Right lobe of liver (tissue), 6 donors: ENCODE measurements around the gene HSPA8. TPM values are rescaled to one million over a fixed set of nuclear protein-coding genes. Genes with fewer than 3 reads are reported as not detected.
A peak's percentile ranks its signal among the peaks of the same experiment; 100 is the strongest.

Experiments
- ATAC-seq, 4 donors: fragments of 200-7000 bp; cut with Tn5 transposase; one replicate each; pipeline ENCODE4 v1.9.1; 2020; ENCODE audit warnings: mild to moderate bottlenecking in 4 of 4, moderate library complexity in 4 of 4
- DNase-seq, 3 donors: peaks; one replicate each; pipeline ENCODE4 v3.0.0-alpha.2; 2020
- H3K27ac ChIP-seq, 3 donors: fragments of 200-600 bp; one replicate each; pipeline ENCODE4 v1.8.0; 2022
- H3K27me3 ChIP-seq, 2 donors: fragments of 200-600 bp; one replicate each; pipeline ENCODE4 v1.8.0; 2022
- H3K36me3 ChIP-seq, 4 donors: fragments of 200-600 bp; sonication (generic) in 1 of 4; one replicate each; pipeline versions ENCODE4 v1.5.1 to v1.8.0; 2017 to 2022; ENCODE audit warnings: control low read depth in 1 of 4
- H3K4me1 ChIP-seq, 4 donors: fragments of 200-600 bp; sonication (generic) in 1 of 4; one replicate each; pipeline versions ENCODE4 v1.5.1 to v1.8.0; 2017 to 2022; ENCODE audit warnings: control low read depth in 1 of 4
- H3K4me3 ChIP-seq, 3 donors: fragments of 200-600 bp; one replicate each; pipeline ENCODE4 v1.8.0; 2022
- H3K9me3 ChIP-seq, 4 donors: fragments of 200-600 bp; sonication (generic) in 1 of 4; one replicate each; pipeline versions ENCODE4 v1.5.1 to v1.8.0; 2017 to 2022; ENCODE audit warnings: control low read depth in 1 of 4
- POLR2A ChIP-seq: fragments of 450-650 bp; IDR thresholded peaks from one replicate; pipeline ENCODE4 v1.6.1; 2017; ENCODE audit warnings: antibody characterized with exemption, mild to moderate bottlenecking
- WGBS: methylation state at CpG from one replicate; pipeline ENCODE4 v1.1.6; 2018; ENCODE audit warnings: low coverage, low lambda C conversion rate; ENCODE audit not compliant: insufficient coverage; ENCODE audit errors: missing lambda C conversion rate; 5-methylcytosine and 5-hydroxymethylcytosine counted together
- intact Hi-C, 2 donors: fragments of 100-400 bp; cut with DNase I; formaldehyde crosslinking; loops; one replicate each; pipeline versions ENCODE4 v1.11.2 to v1.14.1; 2022
- total RNA-seq, 6 experiments: library from RNA; depleted of rRNA in 2 of 6; stranded (reverse); fragments of >200 nt in 2 of 6; fragmentation: NEBNext Ultra II Directional in 3 of 6; extraction: Animal tissue kit (Norgen Biotek cat#: 25700) in 3 of 6; gene quantifications; one replicate each; pipeline versions ENCODE4 v1.1.0 to v1.2.4, GENCODE V29; 2016 to 2023
- TF ChIP-seq, protein P1 (sequence below), 4 donors: fragments of 200-600 bp in 3 of 4; fragments of 450-650 bp in 1 of 4; IDR thresholded peaks; one replicate each; pipeline versions ENCODE4 v1.5.1 to v1.8.0; 2016 to 2022; ENCODE audit warnings: antibody characterized with exemption in 4 of 4, mild to moderate bottlenecking in 2 of 4
- donor health status: DM: no; HTN: yes; CAD: no.
- donor health status: DM: no; HTN: no; CAD: no.
- donor health status: DM: no; HTN: no; CAD: no.
- donor health status: DM: no; HTN: yes; CAD: no.
- donor health status: DM: no; HTN: yes; CAD: no.

HSPA8 gene
- total RNA-seq, 6 experiments from 2014 or later, result 388 to 894 (median 659) TPM

DNA sequence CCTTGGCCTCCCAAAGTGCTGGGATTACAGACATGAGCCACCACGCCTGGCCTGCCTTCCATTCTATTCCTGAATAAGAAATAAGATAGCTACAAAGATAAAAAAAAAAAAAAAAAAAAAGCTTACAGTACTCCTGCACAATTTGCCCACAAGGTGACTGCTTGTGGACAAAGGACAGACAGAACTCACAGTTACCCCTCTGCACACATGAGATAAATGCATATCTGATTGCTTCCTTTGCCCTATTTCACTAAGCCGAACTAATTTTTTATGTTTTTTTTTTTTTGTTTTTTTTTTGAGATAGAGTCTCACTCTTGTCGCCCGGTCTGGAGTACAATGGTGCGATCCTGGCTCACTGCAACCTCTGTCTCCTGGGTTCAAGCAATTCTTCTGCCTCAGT lies 23.6 kb upstream of the HSPA8 start:
- ATAC-seq (no peak), DNase-seq (no peak)
- no peaks in the 10 kb centered on the region for H3K27me3 ChIP-seq
- H3K4me1 ChIP-seq, result no peaks in the 10 kb centered on the region
- no peak overlapping the region for H3K4me3 ChIP-seq
- intact Hi-C loops, result no loop called here
- H3K27ac ChIP-seq, result no peak overlapping the region
- TF ChIP-seq, protein P1, sequence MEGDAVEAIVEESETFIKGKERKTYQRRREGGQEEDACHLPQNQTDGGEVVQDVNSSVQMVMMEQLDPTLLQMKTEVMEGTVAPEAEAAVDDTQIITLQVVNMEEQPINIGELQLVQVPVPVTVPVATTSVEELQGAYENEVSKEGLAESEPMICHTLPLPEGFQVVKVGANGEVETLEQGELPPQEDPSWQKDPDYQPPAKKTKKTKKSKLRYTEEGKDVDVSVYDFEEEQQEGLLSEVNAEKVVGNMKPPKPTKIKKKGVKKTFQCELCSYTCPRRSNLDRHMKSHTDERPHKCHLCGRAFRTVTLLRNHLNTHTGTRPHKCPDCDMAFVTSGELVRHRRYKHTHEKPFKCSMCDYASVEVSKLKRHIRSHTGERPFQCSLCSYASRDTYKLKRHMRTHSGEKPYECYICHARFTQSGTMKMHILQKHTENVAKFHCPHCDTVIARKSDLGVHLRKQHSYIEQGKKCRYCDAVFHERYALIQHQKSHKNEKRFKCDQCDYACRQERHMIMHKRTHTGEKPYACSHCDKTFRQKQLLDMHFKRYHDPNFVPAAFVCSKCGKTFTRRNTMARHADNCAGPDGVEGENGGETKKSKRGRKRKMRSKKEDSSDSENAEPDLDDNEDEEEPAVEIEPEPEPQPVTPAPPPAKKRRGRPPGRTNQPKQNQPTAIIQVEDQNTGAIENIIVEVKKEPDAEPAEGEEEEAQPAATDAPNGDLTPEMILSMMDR (IDR thresholded peaks at IDR 0.05), result no peak
- TF ChIP-seq POLR2A, result no peak
- no peaks in the 10 kb centered on the region for H3K36me3 ChIP-seq
- WGBS, result 97% methylated on average over 5 of the region's 5 CpGs
- H3K9me3 ChIP-seq, result no peaks in the 10 kb centered on the region

DNA sequence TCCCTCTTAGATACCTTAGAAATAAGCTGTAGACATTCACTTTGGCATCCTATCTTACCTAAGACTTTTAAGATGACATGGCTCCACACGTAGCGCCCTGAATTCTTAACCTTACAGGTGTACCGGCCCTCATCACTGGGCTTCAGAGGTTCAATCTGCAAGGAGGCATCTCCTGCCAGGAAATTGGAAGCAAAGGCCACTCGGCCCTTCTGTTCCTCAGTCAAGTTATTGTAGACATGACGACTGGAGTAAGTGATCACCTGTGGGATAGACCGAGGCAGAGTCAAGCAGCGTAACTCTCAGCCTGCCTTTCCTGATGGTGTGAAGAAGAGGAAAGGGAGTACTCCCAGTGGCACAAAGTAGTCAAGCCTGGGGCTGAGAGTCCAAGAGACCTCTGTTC lies 22.5 kb upstream of the HSPA8 start:
- Histone ChIP-seq H3K4me3 (no peak overlapping the region), H3K4me1 (no peaks in the 10 kb centered on the region), H3K36me3 (no peaks in the 10 kb centered on the region), H3K27ac (no peak overlapping the region), H3K9me3 (no peaks in the 10 kb centered on the region), H3K27me3 (no peaks in the 10 kb centered on the region)
- intact Hi-C loops, result no loop called here
- 87% methylated on average over 7 of the region's 7 CpGs for WGBS
- TF ChIP-seq, protein P1 (IDR thresholded peaks at IDR 0.05), result no peak
- no peak for TF ChIP-seq POLR2A
- DNase-seq (no peak), ATAC-seq (no peak)

DNA sequence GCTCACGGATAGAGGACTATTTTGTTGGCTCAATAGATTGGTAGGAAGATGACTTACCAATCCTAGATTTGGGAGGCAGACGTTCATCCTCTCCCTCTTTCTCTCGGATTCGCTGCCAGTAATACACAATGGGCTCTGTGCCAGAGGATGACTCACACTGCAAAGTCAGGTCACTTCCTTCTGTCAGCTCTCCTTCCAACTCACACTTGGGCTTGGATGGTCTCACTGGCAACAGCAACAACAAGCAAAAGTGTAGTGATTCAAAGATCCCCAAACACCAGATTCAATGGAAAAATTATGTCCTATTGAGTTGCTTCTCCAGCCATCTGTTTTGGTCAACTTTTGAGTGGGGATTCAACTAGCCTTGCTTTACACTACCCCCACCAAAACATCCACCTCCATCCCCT lies 21.7 kb upstream of the HSPA8 start:
- H3K27ac ChIP-seq, result no peak overlapping the region
- peak; percentile 85 to 96 (median 94) for ATAC-seq
- 4% methylated on average over 4 of the region's 4 CpGs for WGBS
- H3K27me3 ChIP-seq, result no peaks in the 10 kb centered on the region
- intact Hi-C loops, result no loop called here
- H3K4me3 ChIP-seq, result no peak overlapping the region
- peak; percentile 60 to 82 (median 81) for DNase-seq
- no peak for TF ChIP-seq POLR2A
- TF ChIP-seq, protein P1 (IDR thresholded peaks at IDR 0.05), result no peak
- no peaks in the 10 kb centered on the region for H3K9me3 ChIP-seq
- no peaks in the 10 kb centered on the region for H3K4me1 ChIP-seq
- H3K36me3 ChIP-seq, result no peaks in the 10 kb centered on the region

DNA sequence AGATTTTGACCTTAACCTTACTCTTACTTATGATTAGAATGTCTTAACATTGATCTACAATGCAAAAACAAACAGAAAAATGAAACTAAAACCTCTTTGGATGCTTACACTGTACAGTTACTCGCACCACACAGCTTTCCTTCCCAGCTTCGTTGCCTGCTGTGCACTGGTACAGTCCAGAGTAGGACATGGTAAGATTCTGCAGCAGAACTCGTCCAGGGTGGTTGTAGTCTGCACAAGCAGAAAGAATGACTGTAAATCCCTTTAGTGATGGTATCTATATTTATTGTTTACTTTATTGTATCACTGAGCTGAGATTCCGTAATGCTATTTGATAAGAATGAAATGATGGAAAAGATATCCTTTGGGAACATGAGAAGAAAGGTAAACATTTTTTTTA lies 21.0 kb upstream of the HSPA8 start:
- Histone ChIP-seq H3K9me3 (no peaks in the 10 kb centered on the region), H3K4me3 (no peak overlapping the region), H3K27me3 (no peaks in the 10 kb centered on the region), H3K4me1 (no peaks in the 10 kb centered on the region), H3K27ac (no peak overlapping the region), H3K36me3 (no peaks in the 10 kb centered on the region)
- TF ChIP-seq, protein P1 (IDR thresholded peaks at IDR 0.05), result no peak
- no peak for TF ChIP-seq POLR2A
- intact Hi-C loops, result no loop called here
- ATAC-seq (peak; percentile 36 to 67 (median 51)), DNase-seq (no peak)
- WGBS, result 62% methylated on average over 4 of the region's 4 CpGs

DNA sequence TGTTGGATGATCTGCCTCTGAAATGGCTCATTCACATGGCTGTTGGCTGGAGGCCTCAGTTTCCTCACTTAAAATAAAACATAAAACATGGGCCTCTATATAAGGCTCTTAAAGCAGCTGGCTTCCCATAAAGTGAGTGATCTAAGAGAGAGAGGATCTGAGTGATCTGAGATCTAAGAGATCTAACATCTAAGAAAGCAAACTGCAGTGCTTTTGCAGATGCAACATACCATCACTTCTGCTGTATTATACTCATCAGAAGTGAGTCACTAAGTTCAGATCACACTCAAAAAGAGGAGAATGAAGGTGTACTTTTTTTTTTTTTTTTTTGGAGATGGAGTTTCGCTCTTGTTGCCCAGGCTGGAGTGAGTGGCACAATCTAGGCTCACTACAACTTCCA lies 18.1 kb upstream of the HSPA8 start:
- DNase-seq (no peak), ATAC-seq (no peak)
- intact Hi-C loops, result no loop called here
- Histone ChIP-seq H3K36me3 (no peaks in the 10 kb centered on the region), H3K27me3 (no peaks in the 10 kb centered on the region), H3K9me3 (no peaks in the 10 kb centered on the region), H3K4me3 (no peak overlapping the region), H3K4me1 (no peaks in the 10 kb centered on the region), H3K27ac (no peak overlapping the region)
- TF ChIP-seq, protein P1 (IDR thresholded peaks at IDR 0.05), result no peak
- TF ChIP-seq POLR2A, result no peak
- 89% methylated on average over 1 of the region's 1 CpG for WGBS
